ENCODE measurements around the gene NABP1. TPM values are rescaled to one million over a fixed set of nuclear protein-coding genes. Genes with fewer than 3 reads are reported as not detected.

The NABP1 gene
- polyA plus RNA-seq, 1 donor (not counting 4 experiments of a cell fraction or from before 2014, with no cell fraction given) = 29.3 TPM

DNA sequence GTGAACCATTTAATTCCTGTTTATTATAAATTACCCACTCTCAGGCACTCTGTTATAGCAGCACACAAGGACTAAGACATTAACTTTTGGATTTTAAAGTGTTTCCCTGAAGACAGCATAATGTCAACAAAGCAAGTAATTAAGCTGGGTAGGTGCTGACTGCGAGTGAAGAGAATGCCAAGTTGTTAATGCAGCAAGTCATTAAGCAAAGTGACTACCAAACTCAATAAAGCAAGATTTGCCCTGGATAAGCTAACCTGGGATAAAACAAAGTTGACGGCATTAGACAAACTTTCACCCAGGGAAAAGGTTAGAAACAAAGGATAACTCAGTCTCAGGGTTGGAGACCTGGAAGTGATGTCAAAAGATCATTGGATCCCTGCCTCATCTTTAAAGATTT lies 28.4 kb upstream of the NABP1 start:
- Histone ChIP-seq H3K4me3 (ENCODE audit: control insufficient read depth in 2 of 3, extremely low read depth in 1 of 3, insufficient read depth in 2 of 3, low read depth in 1 of 3, low read length in 3 of 3) (no peak overlapping the region), H3K27ac (ENCODE audit: control insufficient read depth, insufficient read depth, low read length) (no peak overlapping the region), H3K9me1 (ENCODE audit: control insufficient read depth, extremely low read depth, insufficient read depth, low read length) (no peaks in the 10 kb centered on the region), H2AFZ (ENCODE audit: control insufficient read depth, low read length) (no peak overlapping the region), H3K79me2 (ENCODE audit: control insufficient read depth, insufficient read depth, low read length) (no peaks in the 10 kb centered on the region), H4K20me1 (ENCODE audit: control insufficient read depth, extremely low read depth, insufficient read depth, low read length) (no peaks in the 10 kb centered on the region), H3K9me3 (ENCODE audit: control insufficient read depth, low read depth, low read length) (no peaks in the 10 kb centered on the region), H3K36me3 (ENCODE audit: control insufficient read depth in 2 of 2, extremely low read depth in 1 of 2, insufficient read depth in 2 of 2, low read length in 2 of 2) (no peaks in the 10 kb centered on the region), H3K4me1 (ENCODE audit: control insufficient read depth, extremely low read depth, insufficient read depth, low read length) (peaks cover 23% of the 10 kb centered on the region), H3K4me2 (ENCODE audit: control insufficient read depth, extremely low read depth, insufficient read depth, low read depth, low read length) (no peak overlapping the region), H3K9ac (ENCODE audit: control insufficient read depth, extremely low read depth, insufficient read depth, low read length) (no peak overlapping the region), H3K27me3 (ENCODE audit: control insufficient read depth, extremely low read depth, insufficient read depth, low read length) (no peaks in the 10 kb centered on the region)
- FAIRE-seq (no peak), DNase-seq (ENCODE audit: low read depth, low spot score) (no peak)
- TF ChIP-seq, protein P1, sequence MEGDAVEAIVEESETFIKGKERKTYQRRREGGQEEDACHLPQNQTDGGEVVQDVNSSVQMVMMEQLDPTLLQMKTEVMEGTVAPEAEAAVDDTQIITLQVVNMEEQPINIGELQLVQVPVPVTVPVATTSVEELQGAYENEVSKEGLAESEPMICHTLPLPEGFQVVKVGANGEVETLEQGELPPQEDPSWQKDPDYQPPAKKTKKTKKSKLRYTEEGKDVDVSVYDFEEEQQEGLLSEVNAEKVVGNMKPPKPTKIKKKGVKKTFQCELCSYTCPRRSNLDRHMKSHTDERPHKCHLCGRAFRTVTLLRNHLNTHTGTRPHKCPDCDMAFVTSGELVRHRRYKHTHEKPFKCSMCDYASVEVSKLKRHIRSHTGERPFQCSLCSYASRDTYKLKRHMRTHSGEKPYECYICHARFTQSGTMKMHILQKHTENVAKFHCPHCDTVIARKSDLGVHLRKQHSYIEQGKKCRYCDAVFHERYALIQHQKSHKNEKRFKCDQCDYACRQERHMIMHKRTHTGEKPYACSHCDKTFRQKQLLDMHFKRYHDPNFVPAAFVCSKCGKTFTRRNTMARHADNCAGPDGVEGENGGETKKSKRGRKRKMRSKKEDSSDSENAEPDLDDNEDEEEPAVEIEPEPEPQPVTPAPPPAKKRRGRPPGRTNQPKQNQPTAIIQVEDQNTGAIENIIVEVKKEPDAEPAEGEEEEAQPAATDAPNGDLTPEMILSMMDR (optimal IDR thresholded peaks at IDR 0.05 in 1 of 3, IDR thresholded peaks at IDR 0.05 in 1 of 3, conservative IDR thresholded peaks at IDR 0.05 in 1 of 3; ENCODE audit: extremely low read depth in 1 of 3, insufficient read depth in 2 of 3, low read length in 3 of 3) = no peak
- TF ChIP-seq EZH2 (IDR thresholded peaks at IDR 0.05; ENCODE audit: low read length) = no peak
- dilution Hi-C loops (cut with MboI; ENCODE audit: extremely low pct_ligation_motif_present, low sequenced_read_pairs) = no loop called here

DNA sequence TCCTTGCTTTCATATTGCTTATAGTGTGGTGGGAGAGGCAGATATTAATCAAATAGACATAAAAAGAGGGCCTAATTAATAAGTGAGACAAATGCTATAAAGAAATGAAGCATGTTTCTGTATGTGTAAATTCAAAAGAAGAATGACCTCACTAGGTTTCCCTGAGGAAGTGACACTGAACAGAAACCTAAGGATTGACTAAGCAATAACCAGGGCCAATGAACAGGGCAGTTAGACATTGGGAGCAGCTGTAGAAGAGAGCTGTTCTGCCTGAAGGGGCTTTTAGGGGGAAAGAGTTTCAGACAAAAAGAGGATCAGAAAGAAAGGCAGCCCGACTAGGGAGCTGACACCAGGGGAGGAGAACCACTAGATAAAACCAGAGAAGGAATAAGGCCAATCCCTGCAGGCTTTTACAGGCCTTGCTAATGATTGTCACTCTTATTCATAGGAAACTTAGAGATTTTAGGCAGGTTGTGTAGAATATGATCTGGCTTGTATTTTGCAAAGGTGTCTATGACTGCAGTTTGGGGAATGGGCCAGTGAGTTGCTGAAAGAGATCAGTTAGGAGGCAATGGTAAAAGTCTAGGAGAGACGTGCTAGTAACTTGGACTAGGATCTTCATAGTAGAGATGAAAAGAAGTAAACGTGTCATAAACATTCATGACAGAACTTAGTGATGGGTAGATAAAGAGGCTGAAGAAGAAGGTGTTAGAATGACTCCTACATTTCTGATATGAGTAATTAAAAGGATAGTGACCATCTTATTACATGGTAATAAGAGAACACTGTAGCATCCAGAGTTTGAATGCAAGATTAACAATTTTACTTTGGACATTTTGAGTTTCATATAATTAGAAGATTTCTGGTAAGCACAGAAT lies 26.8 kb upstream of the NABP1 start:
- Histone ChIP-seq H3K9me1 (ENCODE audit: control insufficient read depth, extremely low read depth, insufficient read depth, low read length) (no peaks in the 10 kb centered on the region), H2AFZ (ENCODE audit: control insufficient read depth, low read length) (no peak overlapping the region), H3K9me3 (ENCODE audit: control insufficient read depth, low read depth, low read length) (no peaks in the 10 kb centered on the region), H3K79me2 (ENCODE audit: control insufficient read depth, insufficient read depth, low read length) (no peaks in the 10 kb centered on the region), H3K4me2 (ENCODE audit: control insufficient read depth, extremely low read depth, insufficient read depth, low read depth, low read length) (no peak overlapping the region), H3K27ac (ENCODE audit: control insufficient read depth, insufficient read depth, low read length) (no peak overlapping the region), H4K20me1 (ENCODE audit: control insufficient read depth, extremely low read depth, insufficient read depth, low read length) (no peaks in the 10 kb centered on the region), H3K9ac (ENCODE audit: control insufficient read depth, extremely low read depth, insufficient read depth, low read length) (no peak overlapping the region), H3K4me3 (ENCODE audit: control insufficient read depth in 2 of 3, extremely low read depth in 1 of 3, insufficient read depth in 2 of 3, low read depth in 1 of 3, low read length in 3 of 3) (no peak overlapping the region), H3K36me3 (ENCODE audit: control insufficient read depth in 2 of 2, extremely low read depth in 1 of 2, insufficient read depth in 2 of 2, low read length in 2 of 2) (no peaks in the 10 kb centered on the region), H3K4me1 (ENCODE audit: control insufficient read depth, extremely low read depth, insufficient read depth, low read length) (peaks cover 14% of the 10 kb centered on the region), H3K27me3 (ENCODE audit: control insufficient read depth, extremely low read depth, insufficient read depth, low read length) (no peaks in the 10 kb centered on the region)
- dilution Hi-C loops (cut with MboI; ENCODE audit: extremely low pct_ligation_motif_present, low sequenced_read_pairs) = no loop called here
- TF ChIP-seq, protein P1 (optimal IDR thresholded peaks at IDR 0.05 in 1 of 3, IDR thresholded peaks at IDR 0.05 in 1 of 3, conservative IDR thresholded peaks at IDR 0.05 in 1 of 3; ENCODE audit: extremely low read depth in 1 of 3, insufficient read depth in 2 of 3, low read length in 3 of 3) = no peak
- TF ChIP-seq EZH2 (IDR thresholded peaks at IDR 0.05; ENCODE audit: low read length) = no peak
- DNase-seq (ENCODE audit: low read depth, low spot score) = no peak
- peak; percentile 32 for FAIRE-seq

Measured in keratinocyte (primary cell).